Neuronal stem cell (in vitro differentiated cells): Measurements from ENCODE around the gene ATP8B4.
"Not testable (repeated sequence)": the region's sequence is repeated elsewhere in the genome, so short reads cannot be mapped to it uniquely, and the experiment has no call there.

Experiments used
- DNase-seq: peaks from one replicate; pipeline ENCODE4 v3.0.0-alpha.2; 2013; ENCODE audit warnings: low spot score
- H2AFZ ChIP-seq: one replicate; pipeline ENCODE4 v1.6.1; 2013; ENCODE audit warnings: mild to moderate bottlenecking, low read length, inconsistent platforms
- H2AK5ac ChIP-seq: 2 replicates; pipeline ENCODE4 v1.6.1; 2013; ENCODE audit warnings: low read depth, mild to moderate bottlenecking, inconsistent platforms, low read length, moderate library complexity, mixed read lengths
- H2BK120ac ChIP-seq: 2 replicates; pipeline ENCODE4 v1.6.1; 2013; ENCODE audit warnings: low read depth, mild to moderate bottlenecking, inconsistent platforms, low read length, moderate library complexity, mixed read lengths
- H2BK12ac ChIP-seq: one replicate; pipeline ENCODE4 v1.6.1; 2013; ENCODE audit warnings: low read length, inconsistent platforms
- H2BK15ac ChIP-seq: 2 replicates; pipeline ENCODE4 v1.6.1; 2013; ENCODE audit warnings: mild to moderate bottlenecking, low read length, inconsistent platforms, mixed read lengths
- H2BK5ac ChIP-seq: one replicate; pipeline ENCODE4 v1.6.1; 2013; ENCODE audit warnings: inconsistent platforms, mild to moderate bottlenecking, low read length, moderate library complexity
- H3K14ac ChIP-seq: one replicate; pipeline ENCODE4 v1.6.1; 2013; ENCODE audit warnings: low read length, inconsistent platforms
- H3K18ac ChIP-seq: 2 replicates; pipeline ENCODE4 v1.6.1; 2013; ENCODE audit warnings: low read length, inconsistent platforms
- H3K23ac ChIP-seq: 2 replicates; pipeline ENCODE4 v1.6.1; 2013; ENCODE audit warnings: low read depth, mild to moderate bottlenecking, mixed read lengths, low read length, inconsistent platforms; ENCODE audit not compliant: poor library complexity
- H3K27ac ChIP-seq: replicated peaks from 3 replicates; pipeline ENCODE4 v1.5.1; 2013; ENCODE audit warnings: low read length, inconsistent platforms
- H3K27me3 ChIP-seq, 3 experiments: 2 replicates each; pipeline ENCODE4 v1.6.1; 2013; ENCODE audit warnings: low read length in 3 of 3, mild to moderate bottlenecking in 2 of 3, inconsistent platforms in 1 of 3, low read depth in 1 of 3, mixed read lengths in 1 of 3, moderate library complexity in 1 of 3; ENCODE audit not compliant: control insufficient read depth in 3 of 3, insufficient read depth in 3 of 3
- H3K36me3 ChIP-seq, 2 donors: replicated peaks in 1 of 2; 2 replicates each; pipeline ENCODE4 v1.6.1; 2013; ENCODE audit warnings: low read length in 2 of 2; ENCODE audit not compliant: control insufficient read depth in 2 of 2, insufficient read depth in 2 of 2
- H3K4ac ChIP-seq: 2 replicates; pipeline ENCODE4 v1.6.1; 2013; ENCODE audit warnings: inconsistent platforms, mild to moderate bottlenecking, low read length, moderate library complexity
- H3K4me1 ChIP-seq, 2 donors: 1 replicate in 1 of 2; 2 replicates in 1 of 2; pipeline ENCODE4 v1.6.1; 2013; ENCODE audit warnings: low read length in 2 of 2, low read depth in 1 of 2; ENCODE audit not compliant: control insufficient read depth in 2 of 2, insufficient read depth in 1 of 2
- H3K4me2 ChIP-seq: one replicate; pipeline ENCODE4 v1.6.1; 2013; ENCODE audit warnings: mild to moderate bottlenecking, low read length, inconsistent platforms; ENCODE audit not compliant: insufficient read depth, poor library complexity, severe bottlenecking
- H3K4me3 ChIP-seq, 2 donors: 2 replicates each; pipeline ENCODE4 v1.5.1; 2013; ENCODE audit warnings: low read length in 2 of 2, mild to moderate bottlenecking in 2 of 2, inconsistent platforms in 1 of 2, moderate library complexity in 1 of 2
- H3K79me1 ChIP-seq: one replicate; pipeline ENCODE4 v1.6.1; 2013; ENCODE audit warnings: low read depth, mild to moderate bottlenecking, inconsistent platforms, low read length, moderate library complexity
- H3K9ac ChIP-seq: one replicate; pipeline ENCODE4 v1.6.1; 2013; ENCODE audit warnings: mild to moderate bottlenecking, low read depth, low read length, inconsistent platforms; ENCODE audit not compliant: poor library complexity
- H3K9me3 ChIP-seq, 2 donors: replicated peaks in 1 of 2; 2 replicates each; pipeline versions ENCODE3 to v1.6.1; 2013; ENCODE audit warnings: low read length in 2 of 2, mild to moderate bottlenecking in 2 of 2, inconsistent platforms in 1 of 2, low read depth in 1 of 2, mixed read lengths in 1 of 2, moderate library complexity in 1 of 2; ENCODE audit not compliant: control insufficient read depth in 2 of 2, insufficient read depth in 1 of 2
- H4K8ac ChIP-seq: one replicate; pipeline ENCODE4 v1.6.1; 2013; ENCODE audit warnings: low read depth, mild to moderate bottlenecking, inconsistent platforms, low read length, moderate library complexity
- H4K91ac ChIP-seq: one replicate; pipeline ENCODE4 v1.6.1; 2013; ENCODE audit warnings: low read length, low read depth, mild to moderate bottlenecking, inconsistent platforms; ENCODE audit not compliant: poor library complexity
- WGBS, 2 donors: extraction: QIAGEN DNeasy Blood & Tissue Kit; methylation state at CpG; one replicate each; pipeline ENCODE4 v1.1.7; 2013; ENCODE audit warnings: missing lambda C conversion rate in 2 of 2, mixed read lengths in 1 of 2; ENCODE audit not compliant: insufficient read length in 2 of 2, insufficient replicate concordance in 1 of 2; ENCODE audit errors: extremely low coverage in 2 of 2; 5-methylcytosine and 5-hydroxymethylcytosine counted together

ATP8B4 gene

DNA sequence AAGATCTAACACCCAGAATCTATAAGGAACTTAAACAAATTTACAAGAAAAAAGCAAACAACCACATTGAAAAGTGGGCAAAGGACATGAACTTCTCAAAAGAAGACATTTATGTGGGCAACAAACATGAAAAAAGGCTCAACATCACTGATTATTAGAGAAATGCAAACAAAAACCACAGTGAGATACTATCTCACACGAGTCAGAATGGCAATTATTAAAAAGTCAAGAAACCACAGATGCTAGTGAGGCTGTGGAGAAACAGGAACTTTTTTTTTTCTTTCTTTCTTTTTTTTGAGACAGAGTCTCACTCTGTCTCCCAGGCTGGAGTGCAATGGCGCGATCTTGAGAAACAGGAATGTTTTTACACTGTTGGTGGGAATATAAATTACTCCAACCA is 29.6 kb downstream of the ATP8B4 start:
- not testable (repeated sequence) for H3K23ac ChIP-seq, H2BK15ac ChIP-seq, H2AFZ ChIP-seq, H3K9ac ChIP-seq, H3K14ac ChIP-seq, H4K8ac ChIP-seq, H3K36me3 ChIP-seq, H3K4me2 ChIP-seq, H3K27ac ChIP-seq, H4K91ac ChIP-seq, H3K4me1 ChIP-seq, H3K79me1 ChIP-seq, H3K4me3 ChIP-seq, H2BK120ac ChIP-seq, H2AK5ac ChIP-seq, H3K9me3 ChIP-seq, H2BK5ac ChIP-seq, H3K27me3 ChIP-seq, H2BK12ac ChIP-seq, H3K18ac ChIP-seq, DNase-seq, H3K4ac ChIP-seq
- no CpG with 5 or more reads among the region's 3 CpGs for WGBS, 2 donors

- no peaks in the 10 kb centered on the region for H3K36me3 ChIP-seq
- H3K79me1 ChIP-seq, result no peaks in the 10 kb centered on the region
- no peak for DNase-seq
- H3K27me3 ChIP-seq, result no peaks in the 10 kb centered on the region
- H4K91ac ChIP-seq, result no peak overlapping the region
- no peak overlapping the region for H3K4ac ChIP-seq
- H3K9me3 ChIP-seq, result no peaks in the 10 kb centered on the region
- no peak overlapping the region for H2BK120ac ChIP-seq
- no peak overlapping the region for H3K4me2 ChIP-seq
- no peak overlapping the region for H4K8ac ChIP-seq
- peaks cover 0 to 2% of the 10 kb centered on the region in 2 donors for H3K4me1 ChIP-seq
- no peak overlapping the region for H2AFZ ChIP-seq
- H3K23ac ChIP-seq, result no peak overlapping the region
- WGBS, 2 donors, result no CpG with 5 or more reads among the region's 2 CpGs
- H3K9ac ChIP-seq, result no peak overlapping the region
- H2AK5ac ChIP-seq, result no peak overlapping the region
- no peak overlapping the region for H2BK15ac ChIP-seq
- H3K4me3 ChIP-seq, result no peak overlapping the region
- H2BK5ac ChIP-seq, result no peak overlapping the region
- no peak overlapping the region for H2BK12ac ChIP-seq
- no peak overlapping the region for H3K18ac ChIP-seq
- H3K14ac ChIP-seq, result no peak overlapping the region
- no peak overlapping the region for H3K27ac ChIP-seq
Measured at GRCh38 chr15:50084932-50085331, 34.1 kb downstream of the ATP8B4 start.

DNA sequence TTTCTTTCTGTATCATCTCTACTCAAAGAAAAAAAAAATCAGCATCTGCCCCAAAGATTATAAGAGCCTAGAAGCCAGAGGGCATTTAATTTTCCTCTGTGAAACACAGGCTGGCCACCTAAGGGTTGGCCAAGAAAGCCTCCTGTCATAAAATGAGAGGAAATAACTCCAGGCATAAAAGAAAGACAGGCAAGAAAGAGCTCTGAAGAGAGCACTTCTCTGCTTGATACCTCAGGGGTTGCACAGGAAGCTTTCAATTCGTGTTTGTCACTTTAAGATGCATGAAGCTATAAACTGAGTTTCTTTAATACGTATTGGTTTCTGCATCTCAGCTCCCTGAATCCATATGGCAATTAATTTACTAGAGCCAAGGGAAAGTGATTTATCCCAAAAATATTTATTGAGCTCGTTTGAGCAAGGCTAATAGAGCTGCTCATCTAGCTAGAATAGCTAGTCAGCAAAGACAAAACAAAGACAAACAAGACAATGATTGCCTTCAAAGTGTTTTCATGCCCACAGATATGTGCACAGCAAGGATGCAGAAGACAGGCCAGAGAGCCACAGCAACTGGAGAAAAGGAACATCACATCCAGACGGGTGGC is 35.5 kb downstream of the ATP8B4 start:
- H3K27me3 ChIP-seq, result no peaks in the 10 kb centered on the region
- H3K79me1 ChIP-seq, result no peaks in the 10 kb centered on the region
- H4K8ac ChIP-seq, result no peak overlapping the region
- H3K4me3 ChIP-seq, result no peak overlapping the region
- no peak overlapping the region for H3K27ac ChIP-seq
- no peak overlapping the region for H4K91ac ChIP-seq
- H2BK120ac ChIP-seq, result no peak overlapping the region
- no peak overlapping the region for H2BK12ac ChIP-seq
- H2BK15ac ChIP-seq, result no peak overlapping the region
- H3K4ac ChIP-seq, result no peak overlapping the region
- H2BK5ac ChIP-seq, result no peak overlapping the region
- H2AFZ ChIP-seq, result no peak overlapping the region
- no peak for DNase-seq
- H3K36me3 ChIP-seq, result no peaks in the 10 kb centered on the region
- peaks cover 0 to 2% of the 10 kb centered on the region in 2 donors for H3K4me1 ChIP-seq
- H2AK5ac ChIP-seq, result no peak overlapping the region
- no peak overlapping the region for H3K14ac ChIP-seq
- H3K23ac ChIP-seq, result no peak overlapping the region
- no peaks in the 10 kb centered on the region for H3K9me3 ChIP-seq
- H3K4me2 ChIP-seq, result no peak overlapping the region
- WGBS, 2 donors, result no CpG with 5 or more reads among the region's 4 CpGs
- H3K18ac ChIP-seq, result no peak overlapping the region
- H3K9ac ChIP-seq, result no peak overlapping the region

DNA sequence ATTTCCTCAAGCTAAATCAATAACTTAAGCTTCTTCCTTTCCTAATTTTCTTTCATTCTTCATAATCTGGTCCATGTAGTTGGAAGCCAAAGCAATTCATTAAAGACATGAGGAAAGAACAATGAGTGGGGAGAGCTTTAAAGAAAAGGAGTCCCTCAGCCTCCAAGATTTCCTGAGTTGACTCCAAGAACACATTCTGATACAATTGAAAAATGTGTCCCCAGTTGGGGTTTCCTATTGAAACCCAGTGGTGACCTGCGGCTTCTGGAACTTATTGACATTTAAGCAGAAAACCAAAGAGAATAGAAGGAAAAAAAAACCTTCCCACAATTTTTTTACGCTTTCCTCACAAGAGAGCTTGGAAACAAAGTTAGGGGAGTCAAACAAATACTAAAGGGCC is 37.0 kb downstream of the ATP8B4 start:
- no peak for DNase-seq
- no CpG with 5 or more reads among the region's 2 CpGs for WGBS, 2 donors
- Histone ChIP-seq H4K8ac (no peak overlapping the region), H2BK5ac (no peak overlapping the region), H2BK12ac (no peak overlapping the region), H2BK15ac (no peak overlapping the region), H3K4ac (no peak overlapping the region), H3K23ac (no peak overlapping the region), H3K4me2 (no peak overlapping the region), H3K18ac (no peak overlapping the region), H3K9ac (no peak overlapping the region), H3K27ac (no peak overlapping the region), H3K14ac (no peak overlapping the region), H4K91ac (no peak overlapping the region), H3K9me3 (no peaks in the 10 kb centered on the region), H2AFZ (no peak overlapping the region), H2AK5ac (no peak overlapping the region), H3K4me3 (no peak overlapping the region), H3K4me1 (peaks cover 0 to 2% of the 10 kb centered on the region in 2 donors), H3K27me3 (no peaks in the 10 kb centered on the region), H3K36me3 (no peaks in the 10 kb centered on the region), H2BK120ac (no peak overlapping the region), H3K79me1 (no peaks in the 10 kb centered on the region)
